Fibroblast of skin of right quadriceps (primary cell): ENCODE results near the gene RREB1.
A peak's percentile ranks its signal among the peaks of the same experiment; 100 is the strongest.
"Not testable (repeated sequence)": the region's sequence is repeated elsewhere in the genome, so short reads cannot be mapped to it uniquely, and the experiment has no call there.

ENCODE experiments used
- DNase-seq: peaks from one replicate; pipeline ENCODE4 v3.0.0-alpha.2; 2013

The RREB1 gene

DNA sequence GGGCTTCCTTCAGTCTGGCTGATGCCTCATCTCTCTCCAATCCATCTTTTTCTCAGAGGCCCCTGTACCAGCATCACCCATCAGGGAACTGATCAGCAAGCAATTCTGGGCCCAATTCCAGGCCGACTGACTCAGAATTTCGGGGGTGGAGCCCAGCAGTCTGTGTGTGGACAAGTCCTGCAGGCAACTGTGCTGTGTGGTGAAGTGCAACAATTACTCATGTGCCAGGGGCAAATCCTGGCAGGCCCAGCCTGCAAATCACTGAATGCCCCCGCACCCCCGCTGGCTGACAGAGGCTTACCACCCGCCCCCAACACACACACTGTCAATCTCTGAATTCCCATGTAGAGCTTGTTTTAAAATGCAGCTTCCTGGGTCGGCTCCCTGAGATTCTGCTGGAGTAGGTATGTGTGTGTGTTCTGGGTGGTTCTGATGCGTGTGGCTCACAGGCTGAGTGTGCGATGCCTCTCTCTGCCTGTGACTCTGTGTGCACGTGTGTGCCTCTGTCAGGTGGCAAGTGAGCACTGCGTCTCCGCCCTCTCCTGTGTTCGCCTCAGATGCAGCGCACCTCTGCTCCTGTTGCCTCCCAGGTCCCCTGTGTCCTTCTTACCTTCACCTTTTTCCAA lies 159.8 kb downstream of the RREB1 start:
- DNase-seq: peak; percentile 94

DNA sequence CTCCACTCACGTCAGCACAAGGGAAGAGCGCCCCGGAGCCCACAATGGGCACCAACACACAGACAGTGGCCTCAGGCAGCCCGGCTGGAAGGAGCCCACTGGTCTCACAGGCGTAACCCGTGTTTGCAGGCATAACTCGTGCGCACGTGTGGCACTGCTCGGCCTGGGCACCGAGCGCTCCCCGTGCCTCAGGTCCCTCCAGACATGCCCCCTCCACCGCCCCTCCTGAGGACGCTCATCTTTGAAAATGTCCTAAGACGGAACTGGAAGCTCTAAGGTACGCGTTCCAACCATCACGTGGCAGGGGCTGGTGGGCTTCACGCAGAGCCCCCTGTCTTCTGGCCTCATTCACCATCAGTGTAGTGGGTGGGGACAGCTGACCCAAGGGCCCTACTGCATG lies 160.6 kb downstream of the RREB1 start:
- no peak for DNase-seq

DNA sequence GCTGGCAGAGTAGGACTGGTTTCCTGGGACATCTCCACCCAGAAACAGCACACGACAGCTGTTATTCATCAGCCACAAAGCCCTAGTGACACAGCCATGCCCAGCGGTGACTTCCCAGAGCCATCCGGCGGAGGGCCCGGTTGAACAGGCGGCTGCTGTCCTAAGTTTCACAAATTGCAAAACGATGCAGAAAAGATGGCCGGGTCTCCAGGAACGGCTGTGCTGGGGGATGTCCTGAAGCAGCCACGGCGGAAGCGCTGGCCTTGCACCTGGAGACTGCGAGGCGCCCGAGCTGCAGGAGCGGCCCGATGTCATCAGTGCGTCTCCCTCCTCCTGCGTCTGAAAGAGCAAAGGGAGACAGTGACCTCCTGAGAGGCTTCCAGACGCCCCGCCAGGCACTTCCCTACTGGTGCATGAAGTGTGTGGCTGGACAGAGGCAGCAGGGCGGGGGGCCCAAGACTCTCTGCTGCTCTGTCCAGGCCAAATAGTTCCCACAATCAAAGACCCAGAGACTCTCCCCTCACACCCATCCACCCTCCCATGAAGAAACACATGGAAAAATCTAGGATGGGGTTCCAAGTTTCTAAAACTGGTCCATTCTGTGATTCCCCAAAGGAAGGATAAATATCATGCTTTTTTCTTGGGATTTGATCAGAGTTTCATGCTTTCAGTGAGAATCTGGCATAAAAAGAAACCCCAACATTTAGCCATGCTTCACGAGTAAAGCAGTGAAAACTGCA lies 161.2 kb downstream of the RREB1 start:
- no peak for DNase-seq

DNA sequence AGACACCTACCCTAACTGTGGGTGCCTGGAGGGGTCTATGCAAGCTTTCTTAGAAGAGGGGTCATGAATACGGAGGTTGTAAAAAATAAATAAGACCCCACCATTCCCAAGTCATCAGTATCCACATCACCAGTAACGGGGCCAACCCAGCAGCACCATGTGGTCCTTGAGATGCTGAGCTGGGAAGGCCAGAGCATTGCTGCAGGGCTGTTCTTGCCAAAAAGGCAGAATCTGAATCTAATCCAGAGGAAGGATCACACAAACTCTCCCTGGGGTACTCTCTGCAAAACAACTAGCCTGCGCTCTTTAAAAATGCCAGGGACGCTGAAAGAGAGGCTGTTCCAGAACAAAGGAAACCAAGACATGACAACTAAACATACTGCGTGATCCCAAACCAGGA lies 162.1 kb downstream of the RREB1 start:
- no peak for DNase-seq

DNA sequence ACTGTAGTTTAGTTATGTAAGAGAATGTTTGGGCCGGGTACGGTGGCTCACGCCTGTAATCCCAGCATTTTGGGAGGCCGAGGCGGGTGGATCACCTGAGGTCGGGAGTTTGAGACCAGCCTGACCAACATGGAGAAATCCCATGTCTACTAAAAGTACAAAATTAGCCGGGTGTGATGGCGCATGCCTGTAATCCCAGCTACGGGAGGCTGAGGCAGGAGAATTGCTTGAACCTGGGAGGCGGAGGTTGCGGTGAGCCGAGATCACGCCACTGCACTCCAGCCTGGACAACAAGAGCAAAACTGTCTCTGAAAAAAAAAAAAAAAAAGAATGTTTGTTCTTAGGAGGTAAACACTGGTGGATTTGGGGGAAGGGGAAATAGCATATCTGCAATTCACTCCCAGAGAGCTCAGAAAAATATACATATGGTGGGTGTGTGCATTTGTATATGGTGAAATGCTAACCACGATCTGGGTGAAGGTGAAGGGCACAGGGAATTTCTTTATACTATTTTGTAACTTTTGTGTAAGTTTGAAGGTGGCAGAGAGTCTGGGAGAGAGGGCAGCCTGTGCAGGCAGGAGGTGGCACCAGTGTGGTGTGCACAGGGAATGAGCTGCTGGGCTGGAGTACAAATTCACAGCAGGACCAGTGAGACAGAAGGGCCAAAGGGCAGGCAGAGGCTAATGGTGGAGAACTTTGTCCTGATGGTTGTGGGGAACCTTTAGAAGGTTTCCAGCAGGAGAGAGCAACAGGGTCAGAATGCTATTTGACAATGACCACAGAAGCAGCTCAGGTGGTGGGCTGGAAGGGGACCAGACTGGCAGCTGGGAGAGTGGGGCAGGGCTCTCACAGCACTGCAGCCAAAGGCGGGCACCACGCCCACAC lies 162.8 kb downstream of the RREB1 start:
- DNase-seq: no peak

DNA sequence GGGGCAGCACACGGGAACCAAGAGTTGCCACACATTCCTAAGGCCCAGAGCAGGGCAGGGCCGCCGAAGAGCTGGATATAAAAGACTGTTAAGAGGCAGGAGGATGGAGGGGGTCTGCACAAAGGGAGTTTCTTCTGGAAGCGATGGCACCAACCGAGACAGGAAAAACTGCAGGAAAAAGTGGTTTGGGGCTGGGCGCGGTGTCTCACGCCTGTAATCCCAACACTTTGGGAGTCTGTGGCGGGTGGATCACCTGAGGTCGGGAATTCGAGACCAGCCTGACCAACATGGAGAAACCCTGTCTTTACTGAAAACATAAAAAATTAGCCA lies 163.4 kb downstream of the RREB1 start:
- DNase-seq: no peak

DNA sequence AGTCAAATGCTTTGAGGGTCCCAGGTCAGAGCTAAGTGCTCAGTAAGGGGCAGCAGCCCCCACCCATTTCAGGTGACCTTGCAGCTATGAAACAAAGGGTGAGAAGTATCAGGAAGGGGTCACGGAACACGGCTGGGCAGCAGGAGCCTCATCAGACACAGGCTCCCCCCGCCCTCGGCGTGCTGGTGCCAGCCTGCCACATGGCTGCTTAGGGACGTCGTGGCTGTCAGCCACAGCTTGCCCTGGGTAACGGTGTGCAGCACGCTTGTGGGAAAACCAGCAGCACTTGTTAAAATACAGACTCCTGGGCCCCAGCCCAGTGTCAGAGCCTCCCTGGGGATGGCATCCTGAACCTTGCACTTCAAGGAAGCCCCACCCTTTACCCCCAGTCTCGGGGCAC lies 165.9 kb downstream of the RREB1 start:
- no peak for DNase-seq

DNA sequence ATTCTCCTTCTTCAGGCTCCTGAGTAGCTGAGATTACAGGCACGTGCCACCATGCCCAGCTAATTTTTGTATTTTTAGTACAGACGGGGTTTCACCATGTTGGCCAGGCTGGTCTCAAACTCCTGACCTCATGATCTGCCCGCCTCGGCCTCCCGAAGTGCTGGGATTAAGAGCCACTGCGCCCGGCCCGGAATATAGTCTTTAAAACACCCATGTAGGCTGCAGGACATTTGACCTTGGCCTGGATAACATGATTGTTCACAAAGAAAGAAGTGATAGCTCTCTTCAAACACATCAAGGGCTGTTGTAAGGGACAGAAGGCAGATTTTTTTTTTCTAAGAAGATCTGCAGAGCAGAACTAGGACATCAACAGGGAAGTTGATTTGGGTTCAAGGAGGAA lies 166.8 kb downstream of the RREB1 start:
- not testable (repeated sequence) for DNase-seq

DNA sequence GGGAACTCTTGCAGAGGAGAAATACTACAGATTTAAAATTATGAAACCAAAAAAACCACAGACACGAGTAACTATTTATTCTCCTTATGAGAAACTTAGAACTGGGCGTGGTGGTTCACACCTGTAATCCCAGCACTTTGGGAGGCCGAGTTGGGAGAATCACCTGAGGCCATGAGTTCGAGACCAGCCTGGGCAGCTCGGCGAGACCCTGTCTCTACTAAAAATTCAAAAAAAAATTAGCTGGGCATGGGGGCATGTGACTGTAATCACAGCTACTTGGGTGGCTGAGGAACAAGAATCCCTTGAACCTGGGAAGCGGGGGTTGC lies 168.4 kb downstream of the RREB1 start:
- no peak for DNase-seq

DNA sequence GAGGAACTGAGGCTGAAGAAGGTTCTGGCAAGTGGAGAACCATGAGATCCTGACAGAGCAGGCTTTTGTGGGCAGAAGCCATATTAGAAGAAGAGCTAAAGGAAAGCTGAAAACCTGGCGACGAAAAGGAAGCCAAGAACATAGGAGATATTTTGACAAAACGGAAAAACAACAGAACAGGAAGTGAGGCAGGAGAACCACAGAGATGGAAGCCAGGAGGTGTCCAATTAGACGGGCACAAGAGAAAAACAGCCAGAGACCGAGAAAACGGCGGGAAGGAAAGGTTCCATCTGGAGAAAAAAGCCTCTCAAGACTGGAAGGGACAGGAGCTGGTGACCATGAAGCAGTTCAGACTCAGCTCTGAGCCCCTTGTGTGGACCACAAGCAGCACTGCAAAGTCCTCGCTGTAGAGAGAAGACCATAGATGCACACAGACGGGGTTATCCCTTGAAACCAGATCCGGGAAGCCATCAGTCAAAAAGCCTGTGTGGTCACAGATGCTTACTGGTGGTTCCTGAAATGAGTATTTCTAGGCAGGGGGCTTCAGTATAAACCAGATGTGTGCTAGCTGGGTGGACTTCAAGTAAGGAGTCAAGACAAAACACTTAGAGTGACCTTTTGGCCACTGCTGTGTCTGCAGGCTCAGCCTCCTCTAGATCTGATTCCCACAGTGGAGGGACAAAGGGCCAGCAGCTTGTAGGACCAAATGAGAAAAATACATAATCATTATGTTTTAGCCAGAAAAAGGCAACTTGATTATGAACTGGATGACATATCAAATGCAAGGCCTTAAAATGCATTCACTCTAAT lies 174.5 kb downstream of the RREB1 start:
- no peak for DNase-seq

DNA sequence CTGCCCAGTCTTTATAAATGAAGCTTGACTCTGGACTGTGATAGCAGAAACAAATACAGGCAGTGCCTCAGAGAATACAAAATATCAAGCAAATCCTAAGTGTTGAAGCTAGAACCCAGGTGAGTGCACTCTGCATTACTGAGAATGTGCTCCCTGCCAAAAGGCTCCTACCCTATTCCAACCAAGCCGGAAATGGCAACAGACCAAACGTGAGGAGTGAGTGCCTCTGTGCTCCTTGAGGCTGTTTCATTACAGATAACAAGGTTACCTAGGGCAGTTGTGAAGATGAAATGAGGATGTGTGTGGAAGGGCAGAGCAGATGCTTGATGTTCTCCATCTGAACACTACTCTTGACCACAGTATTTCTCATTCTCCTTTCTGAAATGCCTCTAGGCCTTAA lies 175.9 kb downstream of the RREB1 start:
- DNase-seq: no peak

DNA sequence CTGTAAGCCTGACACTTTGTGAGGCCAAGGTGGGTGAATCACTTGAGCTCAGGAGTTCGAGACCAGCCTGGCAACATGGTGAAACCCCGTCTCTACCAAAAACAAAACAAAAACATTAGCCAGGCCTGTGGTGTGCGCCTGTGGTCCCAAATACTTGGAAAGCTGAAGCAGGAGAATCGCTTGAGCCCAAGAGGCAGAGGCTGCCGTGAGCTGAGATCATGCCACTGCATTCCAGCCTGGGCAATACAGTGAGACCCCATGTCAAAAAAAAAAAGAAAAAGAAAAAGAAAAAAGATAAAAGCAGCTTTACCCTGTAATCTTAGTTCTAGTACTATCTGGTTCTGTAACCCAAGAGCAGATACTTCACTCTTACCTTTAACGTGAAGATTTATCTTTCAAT lies 177.7 kb downstream of the RREB1 start:
- no peak for DNase-seq

DNA sequence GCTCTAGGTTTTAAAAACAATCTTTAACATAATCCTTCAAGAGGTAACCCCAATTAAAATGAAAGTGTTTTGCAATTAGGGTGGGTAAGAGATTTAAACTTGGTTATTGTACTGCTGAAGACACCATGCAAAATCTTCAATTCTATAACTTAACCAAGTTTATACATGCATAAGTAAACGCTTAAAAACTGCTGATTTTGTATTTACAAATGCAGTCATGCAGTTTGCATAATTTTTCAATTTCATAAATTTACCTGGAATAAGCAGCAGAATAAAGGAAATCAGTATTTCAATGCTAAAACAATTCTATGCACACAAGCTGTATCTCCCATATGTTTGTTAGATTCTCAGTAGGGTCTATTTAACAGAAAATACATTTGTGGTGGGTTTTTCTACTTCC lies 182.3 kb downstream of the RREB1 start:
- DNase-seq: no peak

DNA sequence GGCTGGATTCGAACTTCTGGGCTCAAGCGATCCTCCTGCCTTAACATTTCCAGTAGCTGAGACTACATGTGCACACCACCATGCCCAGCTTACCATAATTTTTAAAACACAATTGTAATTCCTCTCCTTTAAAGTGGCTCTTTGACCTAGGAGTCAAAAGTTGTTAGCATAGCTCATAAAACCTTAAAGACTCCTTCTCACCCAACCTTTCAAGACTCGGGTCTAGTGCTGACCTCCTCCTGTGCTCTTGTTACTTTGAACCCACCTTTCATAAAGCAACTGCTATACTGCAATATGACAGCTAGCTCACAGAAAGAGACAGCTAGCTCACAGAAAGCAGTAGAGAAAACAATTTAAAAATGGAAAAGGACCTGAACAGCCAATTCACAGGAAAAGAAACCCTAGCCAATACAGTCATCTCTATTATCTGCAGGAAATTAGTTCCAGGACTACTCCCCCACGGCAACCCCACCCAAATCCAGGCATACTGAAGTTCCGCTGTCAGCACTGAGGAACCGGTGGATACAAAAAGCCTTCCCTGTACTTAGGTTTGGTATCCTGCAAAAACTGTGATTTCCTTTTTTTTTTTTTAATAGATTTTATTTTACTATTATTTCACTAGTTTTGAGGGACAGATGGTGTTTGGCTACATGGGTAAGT lies 185.0 kb downstream of the RREB1 start:
- no peak for DNase-seq

DNA sequence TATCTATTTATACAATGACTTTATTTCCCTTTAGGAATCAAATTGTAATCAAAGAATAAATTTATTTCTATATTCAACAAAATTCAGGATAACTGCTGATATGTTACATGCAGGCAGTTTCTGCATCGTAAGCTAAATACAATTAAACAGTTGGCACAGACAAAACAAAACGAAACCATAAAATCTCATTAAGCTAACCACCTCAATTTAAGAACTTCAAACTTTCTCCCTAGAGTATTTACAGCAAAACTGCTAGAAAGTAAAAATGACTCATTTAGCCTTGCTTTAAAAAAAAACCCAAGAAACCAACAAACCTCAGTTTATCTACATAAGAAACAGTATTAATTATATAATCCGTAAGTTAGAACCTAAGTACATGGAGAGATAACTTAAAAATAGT lies 188.2 kb downstream of the RREB1 start:
- no peak for DNase-seq

DNA sequence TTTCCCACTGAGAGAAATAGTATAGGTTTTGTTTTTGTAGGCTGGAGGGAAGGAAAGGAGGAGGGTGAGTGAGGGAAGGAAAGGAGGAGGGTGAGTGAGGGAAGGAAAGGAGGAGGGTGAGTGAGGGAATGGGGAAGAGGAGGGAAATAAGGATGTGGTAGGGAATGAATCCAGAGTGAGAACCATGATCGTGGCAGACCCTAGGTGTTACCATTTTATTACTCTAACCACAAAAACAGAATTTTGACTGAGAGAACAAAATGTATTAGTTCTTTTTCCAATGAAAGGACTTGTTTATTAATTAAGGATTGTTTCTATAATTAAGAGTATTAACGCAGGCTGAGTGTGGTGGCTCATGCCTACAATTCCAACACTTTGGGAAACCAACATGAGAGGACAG lies 188.8 kb downstream of the RREB1 start:
- no peak for DNase-seq

DNA sequence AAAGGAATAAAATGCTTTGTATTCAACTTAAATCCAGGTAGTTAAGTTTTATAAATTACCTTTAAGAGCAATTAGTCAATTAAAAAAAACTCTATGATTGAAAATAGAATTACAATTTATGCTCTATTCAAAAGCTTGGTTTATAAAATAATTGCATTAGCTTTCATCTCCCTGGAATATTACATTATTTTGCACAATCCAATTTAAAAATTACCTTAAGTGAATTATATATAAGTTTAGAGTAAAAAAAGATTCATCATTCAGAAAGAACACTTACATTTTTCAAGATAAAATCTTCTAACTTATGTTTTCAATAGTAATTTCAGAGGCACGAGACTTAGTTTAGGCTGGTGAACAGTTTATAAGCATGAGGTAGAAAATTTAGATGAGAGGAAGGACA lies 190.4 kb downstream of the RREB1 start:
- DNase-seq: no peak

DNA sequence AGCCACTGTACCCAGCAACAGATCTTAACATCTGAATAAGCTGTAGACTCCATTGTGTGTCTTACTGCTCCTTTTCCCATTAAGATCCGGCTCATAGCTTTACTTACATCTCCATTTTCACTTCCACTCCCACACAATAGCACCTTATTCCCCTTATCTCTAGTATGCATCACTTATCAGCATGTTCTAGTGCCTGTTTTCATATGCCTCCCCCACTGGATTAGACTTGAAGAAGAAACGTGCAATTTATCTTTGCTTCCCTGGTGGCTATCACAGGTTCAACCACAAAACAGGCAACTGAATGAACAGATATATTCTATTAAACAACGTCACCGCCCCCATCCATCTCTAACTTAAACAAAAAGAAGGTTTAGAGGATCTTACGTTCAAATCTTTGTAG lies 193.2 kb downstream of the RREB1 start:
- no peak for DNase-seq
